Mesothelial cell of epicardium (in vitro differentiated cells): ENCODE data around the gene DCAF10. TPM values are rescaled to one million over a fixed set of nuclear protein-coding genes. Genes with fewer than 3 reads are reported as not detected.
A peak's percentile ranks its signal among the peaks of the same experiment; 100 is the strongest.
"Not testable (repeated sequence)": the region's sequence is repeated elsewhere in the genome, so short reads cannot be mapped to it uniquely, and the experiment has no call there.

Source experiments
- DNase-seq, 2 experiments: peaks; one replicate each; pipeline ENCODE4 v3.0.0; 2021; ENCODE audit warnings: low spot score in 2 of 2; ENCODE audit not compliant: unreplicated experiment in 2 of 2
- H3K27ac Mint-ChIP-seq: 2 replicates; pipeline ENCODE4 v1.8.0; 2021; ENCODE audit warnings: mixed read lengths
- H3K27me3 Mint-ChIP-seq: 2 replicates; pipeline ENCODE4 v1.8.0; 2021; ENCODE audit warnings: low read depth, mixed read lengths
- H3K36me3 Mint-ChIP-seq: 2 replicates; pipeline ENCODE4 v1.8.0; 2021; ENCODE audit warnings: mixed read lengths
- H3K4me1 Mint-ChIP-seq: 2 replicates; pipeline ENCODE4 v1.8.0; 2021; ENCODE audit warnings: mixed read lengths
- H3K4me3 Mint-ChIP-seq: 2 replicates; pipeline ENCODE4 v1.8.0; 2021; ENCODE audit warnings: mild to moderate bottlenecking, moderate library complexity, mixed read lengths
- H3K9me3 Mint-ChIP-seq: 2 replicates; pipeline ENCODE4 v1.8.0; 2021; ENCODE audit warnings: mixed read lengths
- total RNA-seq: library from RNA; stranded (reverse); gene quantifications from 3 replicates; pipeline ENCODE4 v1.2.1, GENCODE V29; 2021
- TF ChIP-seq, protein P1 (sequence below): fragments of 200-600 bp; sonication (generic); IDR thresholded peaks from one replicate; pipeline ENCODE4 v1.5.0; 2021; ENCODE audit warnings: antibody characterized with exemption; ENCODE audit not compliant: unreplicated experiment

The DCAF10 gene
- total RNA-seq, 1 donor from 2014 or later = 30.9 TPM

- Mint-ChIP-seq H3K27me3 (no peaks in the 10 kb centered on the region), H3K27ac (no peak overlapping the region), H3K4me1 (peaks cover 10% of the 10 kb centered on the region), H3K36me3 (no peaks in the 10 kb centered on the region), H3K9me3 (no peaks in the 10 kb centered on the region), H3K4me3 (no peak overlapping the region)
- TF ChIP-seq, protein P1, sequence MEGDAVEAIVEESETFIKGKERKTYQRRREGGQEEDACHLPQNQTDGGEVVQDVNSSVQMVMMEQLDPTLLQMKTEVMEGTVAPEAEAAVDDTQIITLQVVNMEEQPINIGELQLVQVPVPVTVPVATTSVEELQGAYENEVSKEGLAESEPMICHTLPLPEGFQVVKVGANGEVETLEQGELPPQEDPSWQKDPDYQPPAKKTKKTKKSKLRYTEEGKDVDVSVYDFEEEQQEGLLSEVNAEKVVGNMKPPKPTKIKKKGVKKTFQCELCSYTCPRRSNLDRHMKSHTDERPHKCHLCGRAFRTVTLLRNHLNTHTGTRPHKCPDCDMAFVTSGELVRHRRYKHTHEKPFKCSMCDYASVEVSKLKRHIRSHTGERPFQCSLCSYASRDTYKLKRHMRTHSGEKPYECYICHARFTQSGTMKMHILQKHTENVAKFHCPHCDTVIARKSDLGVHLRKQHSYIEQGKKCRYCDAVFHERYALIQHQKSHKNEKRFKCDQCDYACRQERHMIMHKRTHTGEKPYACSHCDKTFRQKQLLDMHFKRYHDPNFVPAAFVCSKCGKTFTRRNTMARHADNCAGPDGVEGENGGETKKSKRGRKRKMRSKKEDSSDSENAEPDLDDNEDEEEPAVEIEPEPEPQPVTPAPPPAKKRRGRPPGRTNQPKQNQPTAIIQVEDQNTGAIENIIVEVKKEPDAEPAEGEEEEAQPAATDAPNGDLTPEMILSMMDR = no peak
- DNase-seq = no peak
Observed at GRCh38 chr9:37909326-37909725, 108.7 kb downstream of the DCAF10 start.

- not testable (repeated sequence) for DNase-seq, H3K9me3 Mint-ChIP-seq, H3K36me3 Mint-ChIP-seq, H3K27ac Mint-ChIP-seq, H3K4me3 Mint-ChIP-seq, H3K27me3 Mint-ChIP-seq, H3K4me1 Mint-ChIP-seq
Observed at GRCh38 chr9:37909836-37910235, 109.2 kb downstream of the DCAF10 start.

DNA sequence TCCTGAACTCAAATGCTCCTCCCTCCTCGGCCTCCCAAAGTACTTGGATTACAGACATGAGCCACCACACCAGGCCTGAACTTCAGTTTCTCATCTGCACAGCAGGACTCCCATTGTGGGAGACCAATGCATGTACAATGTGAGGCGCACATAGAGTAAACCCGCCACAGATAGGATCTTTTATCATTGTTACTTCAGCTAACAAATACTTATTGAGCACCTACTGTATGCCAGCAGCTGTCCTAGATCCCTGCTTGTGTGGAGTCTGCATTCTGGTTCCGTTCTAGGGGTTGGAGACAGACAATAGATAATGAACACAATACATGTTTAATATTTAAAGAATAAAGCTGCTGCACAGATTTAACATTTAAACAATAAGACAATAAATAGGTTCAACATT lies 109.7 kb downstream of the DCAF10 start:
- Mint-ChIP-seq H3K27me3 (no peaks in the 10 kb centered on the region), H3K9me3 (no peaks in the 10 kb centered on the region), H3K36me3 (no peaks in the 10 kb centered on the region), H3K4me1 (peaks cover 1% of the 10 kb centered on the region), H3K27ac (no peak overlapping the region), H3K4me3 (no peak overlapping the region)
- DNase-seq = no peak
- TF ChIP-seq, protein P1 = no peak

- H3K4me3 Mint-ChIP-seq = no peak overlapping the region
- no peak for DNase-seq
- no peak overlapping the region for H3K27ac Mint-ChIP-seq
- H3K36me3 Mint-ChIP-seq = no peaks in the 10 kb centered on the region
- no peaks in the 10 kb centered on the region for H3K4me1 Mint-ChIP-seq
- H3K27me3 Mint-ChIP-seq = no peaks in the 10 kb centered on the region
- TF ChIP-seq, protein P1 = no peak
- no peaks in the 10 kb centered on the region for H3K9me3 Mint-ChIP-seq
Observed at GRCh38 chr9:37911271-37911681, 110.7 kb downstream of the DCAF10 start.

GRCh38 chr9:37913480-37914153 lies 113.0 kb downstream of the DCAF10 start:
- Mint-ChIP-seq H3K27ac (no peak overlapping the region), H3K4me3 (no peak overlapping the region), H3K27me3 (no peaks in the 10 kb centered on the region), H3K4me1 (peaks cover 14% of the 10 kb centered on the region), H3K9me3 (no peaks in the 10 kb centered on the region), H3K36me3 (peaks cover 2% of the 10 kb centered on the region)
- TF ChIP-seq, protein P1 = peak; percentile 92
- DNase-seq = peak; percentile 52 to 94

DNA sequence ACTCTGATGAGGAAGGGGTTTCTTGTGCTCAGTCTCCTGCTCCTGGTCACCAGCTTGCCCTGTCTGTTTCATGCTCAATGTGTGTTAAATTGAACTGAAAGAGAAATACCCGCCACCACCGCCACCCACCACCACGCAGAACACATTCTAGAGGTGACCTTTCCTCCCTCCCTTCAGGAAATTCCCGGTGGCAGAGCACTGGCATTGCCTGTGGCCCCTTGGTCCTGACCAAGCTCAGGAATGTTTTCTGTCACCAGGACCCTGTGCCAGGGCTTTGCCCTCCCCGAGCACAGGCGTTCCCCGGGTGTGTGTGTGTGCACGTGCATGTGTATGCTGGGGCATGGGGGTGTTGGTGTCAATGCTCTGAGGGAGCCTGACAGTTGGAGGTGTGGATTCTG lies 113.6 kb downstream of the DCAF10 start:
- H3K9me3 Mint-ChIP-seq = no peaks in the 10 kb centered on the region
- H3K4me3 Mint-ChIP-seq = no peak overlapping the region
- peaks cover 14% of the 10 kb centered on the region for H3K4me1 Mint-ChIP-seq
- no peak for DNase-seq
- H3K36me3 Mint-ChIP-seq = peaks cover 2% of the 10 kb centered on the region
- no peak overlapping the region for H3K27ac Mint-ChIP-seq
- TF ChIP-seq, protein P1 = no peak
- H3K27me3 Mint-ChIP-seq = no peaks in the 10 kb centered on the region
